Neutrophil (primary cell): ENCODE data around the gene MICOS13.
A peak's percentile ranks its signal among the peaks of the same experiment; 100 is the strongest.

Experiments used
- H3K27ac ChIP-seq: fragments of 200-600 bp; sonication (generic); 2 replicates; pipeline ENCODE4 v1.5.1; 2016; ENCODE audit warnings: mild to moderate bottlenecking, moderate library complexity
- H3K27me3 ChIP-seq: fragments of 200-600 bp; sonication (generic); 2 replicates; pipeline ENCODE4 v1.6.0; 2016; ENCODE audit warnings: mild to moderate bottlenecking
- H3K36me3 ChIP-seq: fragments of 200-600 bp; sonication (generic); 2 replicates; pipeline ENCODE4 v1.5.1; 2017
- H3K4me1 ChIP-seq, 2 experiments: fragments of 200-600 bp in 1 of 2; sonication (generic) in 1 of 2; 1 replicate in 1 of 2; 2 replicates in 1 of 2; pipeline versions ENCODE4 v1.5.1 to v1.6.1; 2013 to 2016; ENCODE audit warnings: low read depth in 1 of 2, low read length in 1 of 2, mild to moderate bottlenecking in 1 of 2, moderate library complexity in 1 of 2; ENCODE audit not compliant: control insufficient read depth in 1 of 2, insufficient read depth in 1 of 2
- H3K4me3 ChIP-seq, 2 experiments: fragments of 200-600 bp in 1 of 2; sonication (generic) in 1 of 2; 1 replicate in 1 of 2; 2 replicates in 1 of 2; pipeline ENCODE4 v1.5.1; 2013 to 2016; ENCODE audit warnings: low read depth in 1 of 2, low read length in 1 of 2, mild to moderate bottlenecking in 1 of 2, moderate library complexity in 1 of 2
- H3K9me3 ChIP-seq: fragments of 200-600 bp; sonication (generic); 2 replicates; pipeline ENCODE4 v1.5.1; 2016
- CTCF ChIP-seq: fragments of 200-600 bp; sonication (generic); IDR thresholded peaks from 2 replicates; pipeline ENCODE4 v1.5.1; 2016; ENCODE audit warnings: antibody characterized with exemption

The MICOS13 gene

GRCh38 chr19:5680084-5680436 lies 256 bp downstream of the MICOS13 start:
- peak overlapping the region; percentile 82 for H3K27ac ChIP-seq
- peaks cover 18% of the 10 kb centered on the region in 2 experiments for H3K4me1 ChIP-seq
- peaks cover 6% of the 10 kb centered on the region for H3K27me3 ChIP-seq
- no peak for TF ChIP-seq CTCF
- H3K36me3 ChIP-seq, result no peaks in the 10 kb centered on the region
- H3K4me3 ChIP-seq, result peak overlapping the region; percentile 73 to 90
- no peaks in the 10 kb centered on the region for H3K9me3 ChIP-seq

- peaks cover 18% of the 10 kb centered on the region in 2 experiments for H3K4me1 ChIP-seq
- peaks cover 6% of the 10 kb centered on the region for H3K27me3 ChIP-seq
- no peak for TF ChIP-seq CTCF
- H3K4me3 ChIP-seq, result peak overlapping the region; percentile 73 to 90
- H3K27ac ChIP-seq, result peak overlapping the region; percentile 82
- no peaks in the 10 kb centered on the region for H3K36me3 ChIP-seq
- no peaks in the 10 kb centered on the region for H3K9me3 ChIP-seq
Measured at GRCh38 chr19:5679289-5680083, 830 bp downstream of the MICOS13 start.

GRCh38 chr19:5678071-5678718 lies 2.1 kb downstream of the MICOS13 start:
- H3K9me3 ChIP-seq, result no peaks in the 10 kb centered on the region
- peaks cover 6% of the 10 kb centered on the region for H3K36me3 ChIP-seq
- peaks cover 18% of the 10 kb centered on the region in 2 experiments for H3K4me1 ChIP-seq
- no peak overlapping the region for H3K27ac ChIP-seq
- H3K4me3 ChIP-seq, result no peak overlapping the region
- H3K27me3 ChIP-seq, result peaks cover 6% of the 10 kb centered on the region
- TF ChIP-seq CTCF, result no peak

GRCh38 chr19:5677580-5677979 lies 2.7 kb downstream of the MICOS13 start:
- no peak overlapping the region for H3K4me3 ChIP-seq
- no peak overlapping the region for H3K27ac ChIP-seq
- TF ChIP-seq CTCF, result no peak
- no peaks in the 10 kb centered on the region for H3K9me3 ChIP-seq
- peaks cover 6% of the 10 kb centered on the region for H3K27me3 ChIP-seq
- peaks cover 6% of the 10 kb centered on the region for H3K36me3 ChIP-seq
- H3K4me1 ChIP-seq, result peaks cover 18% of the 10 kb centered on the region in 2 experiments

- Histone ChIP-seq H3K36me3 (peaks cover 6% of the 10 kb centered on the region), H3K27ac (no peak overlapping the region), H3K9me3 (no peaks in the 10 kb centered on the region), H3K4me1 (peaks cover 18% of the 10 kb centered on the region in 2 experiments), H3K27me3 (peaks cover 6% of the 10 kb centered on the region), H3K4me3 (no peak overlapping the region)
- TF ChIP-seq CTCF, result no peak
Measured at GRCh38 chr19:5677136-5677535, 3.2 kb downstream of the MICOS13 start.
